CD4-positive, alpha-beta T cell (primary cell): Measurements from ENCODE around the gene RELL2. TPM values are rescaled to one million over a fixed set of nuclear protein-coding genes. Genes with fewer than 3 reads are reported as not detected.

Experiments
- ATAC-seq: fragments of 200-7000 bp; cut with Tn5 transposase; one replicate; pipeline ENCODE4 v1.10.0; 2022; ENCODE audit warnings: mild to moderate bottlenecking; ENCODE audit not compliant: poor library complexity
- CTCF ChIA-PET: fragments of 350-600 bp; sonication (Branson Sonifier 250); formaldehyde crosslinking; loops from one replicate; lab custom pipeline; 2021; ENCODE audit warnings: antibody characterized with exemption, inconsistent platforms; lab: Charles Lee
- POLR2A ChIA-PET: fragments of 350-600 bp; sonication (Branson Sonifier 250); formaldehyde crosslinking; loops from one replicate; lab custom pipeline; 2021; ENCODE audit warnings: antibody characterized with exemption, inconsistent platforms; lab: Charles Lee
- DNase-seq, 14 experiments: peaks; one replicate each; pipeline ENCODE4 v3.0.0-alpha.2; 2013 to 2020; ENCODE audit warnings: mixed read lengths in 2 of 14
- H3K27ac ChIP-seq, 2 donors: one replicate each; pipeline versions ENCODE4 v1.5.1 to v1.7.0; 2013; ENCODE audit warnings: low read length in 2 of 2, low read depth in 1 of 2, mild to moderate bottlenecking in 1 of 2
- H3K27me3 ChIP-seq, 2 experiments: 1 replicate in 1 of 2; 2 replicates in 1 of 2; pipeline versions ENCODE4 v1.6.1 to v1.7.0; 2013; ENCODE audit warnings: low read length in 2 of 2, control low read depth in 1 of 2, mild to moderate bottlenecking in 1 of 2, moderate library complexity in 1 of 2; ENCODE audit not compliant: insufficient read depth in 2 of 2, control insufficient read depth in 1 of 2
- H3K36me3 ChIP-seq: one replicate; pipeline ENCODE4 v1.6.1; 2013; ENCODE audit warnings: low read length, control low read depth; ENCODE audit not compliant: insufficient read depth
- H3K4me1 ChIP-seq: one replicate; pipeline ENCODE4 v1.6.1; 2013; ENCODE audit warnings: low read length, control low read depth; ENCODE audit not compliant: insufficient read depth
- H3K4me3 ChIP-seq: one replicate; pipeline ENCODE4 v1.5.1; 2013; ENCODE audit warnings: mild to moderate bottlenecking, low read length, moderate library complexity
- H3K9me3 ChIP-seq, 2 experiments: 1 replicate in 1 of 2; 2 replicates in 1 of 2; pipeline versions ENCODE4 v1.6.1 to v1.7.0; 2013; ENCODE audit warnings: low read length in 2 of 2, mild to moderate bottlenecking in 2 of 2, control low read depth in 1 of 2, moderate library complexity in 1 of 2; ENCODE audit not compliant: control insufficient read depth in 1 of 2, insufficient read depth in 1 of 2
- H3K27ac Mint-ChIP-seq: one replicate; pipeline ENCODE4 v1.8.0; 2020; ENCODE audit warnings: mixed read lengths
- H3K27me3 Mint-ChIP-seq: one replicate; pipeline ENCODE4 v1.8.0; 2021; ENCODE audit warnings: mixed read lengths
- H3K36me3 Mint-ChIP-seq: one replicate; pipeline ENCODE4 v1.8.0; 2021; ENCODE audit warnings: low read depth, mixed read lengths
- H3K4me1 Mint-ChIP-seq: one replicate; pipeline ENCODE4 v1.8.0; 2021; ENCODE audit warnings: low read depth, mixed read lengths
- H3K4me3 Mint-ChIP-seq: one replicate; pipeline ENCODE4 v1.8.0; 2020; ENCODE audit warnings: mild to moderate bottlenecking, mixed read lengths
- H3K9me3 Mint-ChIP-seq: one replicate; pipeline ENCODE4 v1.8.0; 2020; ENCODE audit warnings: mixed read lengths
- CTCF ChIP-seq: fragments of 200-600 bp; IDR thresholded peaks from one replicate; pipeline ENCODE4 v1.8.0; 2022; ENCODE audit warnings: antibody characterized with exemption, mild to moderate bottlenecking
- intact Hi-C, 2 experiments: fragments of 100-400 bp; cut with DNase I in 1 of 2; cut with micrococcal nuclease in 1 of 2; formaldehyde crosslinking; loops; one replicate each; pipeline versions ENCODE4 v1.15.1 to v1.9.0; 2023 to 2025; cut with DNase I, micrococcal nuclease
- total RNA-seq, 174 experiments: library from RNA in 2 of 174; stranded (reverse) in 2 of 174; gene quantifications; one replicate each; pipeline ENCODE4 v1.2.3 and lab custom pipeline; 2021 to 2026

RELL2 gene
- total RNA-seq, 2 experiments from 2014 or later: 10.9 to 11.4 TPM

- Mint-ChIP-seq H3K9me3 (no peaks in the 10 kb centered on the region), H3K27me3 (no peaks in the 10 kb centered on the region), H3K27ac (no peak overlapping the region), H3K4me1 (peaks cover 21% of the 10 kb centered on the region), H3K4me3 (no peak overlapping the region), H3K36me3 (peaks cover 59% of the 10 kb centered on the region)
- Histone ChIP-seq H3K9me3 (no peaks in the 10 kb centered on the region), H3K27me3 (no peaks in the 10 kb centered on the region), H3K4me1 (peaks cover 17% of the 10 kb centered on the region), H3K27ac (no peak overlapping the region), H3K36me3 (peaks cover 60% of the 10 kb centered on the region), H3K4me3 (no peak overlapping the region)
- TF ChIP-seq CTCF: no peak
- no peak for DNase-seq
- POLR2A ChIA-PET: interaction anchor here (0.8 kb wide), 1 partner anchor 9 kb away, joined by 3 read pairs; the partner anchor contains the start of genes HDAC3 and RELL2
- intact Hi-C loops: no loop called here
- CTCF ChIA-PET: no interaction called here
- ATAC-seq: no peak
Measured at GRCh38 chr5:141646026-141646425, 9.2 kb downstream of the RELL2 start.

GRCh38 chr5:141647242-141647641 is 10.4 kb downstream of the RELL2 start:
- H3K27me3 ChIP-seq: no peaks in the 10 kb centered on the region
- POLR2A ChIA-PET: interaction anchor here (3.0 kb wide), 1 partner anchor 10 kb away, joined by 16 read pairs; the partner anchor contains the start of genes HDAC3 and RELL2
- DNase-seq (no peak), ATAC-seq (no peak)
- peaks cover 53% of the 10 kb centered on the region for H3K36me3 ChIP-seq
- CTCF ChIA-PET: interaction anchor here (1.0 kb wide), 1 partner anchor 10 kb away, joined by 4 read pairs; the partner anchor contains the start of genes HDAC3 and RELL2
- Mint-ChIP-seq H3K4me3 (no peak overlapping the region), H3K27me3 (no peaks in the 10 kb centered on the region), H3K9me3 (no peaks in the 10 kb centered on the region), H3K36me3 (peaks cover 49% of the 10 kb centered on the region), H3K27ac (no peak overlapping the region), H3K4me1 (peaks cover 29% of the 10 kb centered on the region)
- intact Hi-C loops: no loop called here
- H3K4me3 ChIP-seq: no peak overlapping the region
- H3K4me1 ChIP-seq: peaks cover 27% of the 10 kb centered on the region
- TF ChIP-seq CTCF: no peak
- H3K9me3 ChIP-seq: no peaks in the 10 kb centered on the region
- H3K27ac ChIP-seq: no peak overlapping the region

DNA sequence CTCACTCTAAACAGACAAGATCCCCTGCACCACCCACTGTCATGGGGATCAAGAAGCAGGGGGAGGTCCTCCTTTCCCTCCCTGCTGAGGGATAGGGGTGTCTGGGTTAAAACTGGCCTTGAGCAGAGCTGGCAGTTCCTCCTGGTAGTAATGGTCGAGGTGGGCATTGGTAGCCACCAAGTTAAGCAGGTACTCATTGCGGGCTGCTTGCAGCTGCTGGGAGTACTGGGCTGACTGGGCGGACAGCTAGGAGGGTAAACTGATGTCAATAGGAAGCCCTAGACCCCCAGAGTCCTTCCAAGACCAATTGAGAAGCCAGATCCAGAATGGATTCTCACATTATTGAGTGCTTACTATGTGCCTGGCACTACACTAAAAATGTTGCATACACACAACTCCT is 11.1 kb downstream of the RELL2 start:
- ATAC-seq (no peak), DNase-seq (no peak)
- H3K4me3 Mint-ChIP-seq: no peak overlapping the region
- intact Hi-C loops: no loop called here
- no peaks in the 10 kb centered on the region for H3K27me3 Mint-ChIP-seq
- H3K4me3 ChIP-seq: no peak overlapping the region
- H3K36me3 ChIP-seq: peaks cover 49% of the 10 kb centered on the region
- no peaks in the 10 kb centered on the region for H3K9me3 ChIP-seq
- ChIA-PET POLR2A (interaction anchor here (3.0 kb wide), 1 partner anchor 10 kb away, joined by 16 read pairs; the partner anchor contains the start of genes HDAC3 and RELL2), CTCF (no interaction called here)
- H3K36me3 Mint-ChIP-seq: peaks cover 45% of the 10 kb centered on the region
- H3K4me1 Mint-ChIP-seq: peaks cover 34% of the 10 kb centered on the region
- no peak overlapping the region for H3K27ac Mint-ChIP-seq
- H3K4me1 ChIP-seq: peaks cover 28% of the 10 kb centered on the region
- no peak for TF ChIP-seq CTCF
- H3K9me3 Mint-ChIP-seq: no peaks in the 10 kb centered on the region
- H3K27me3 ChIP-seq: no peaks in the 10 kb centered on the region
- no peak overlapping the region for H3K27ac ChIP-seq
